Measurements from ENCODE around the gene MTMR10. TPM values are rescaled to one million over a fixed set of nuclear protein-coding genes. Genes with fewer than 3 reads are reported as not detected.

MTMR10 gene
- total and polyA plus RNA-seq, 7 experiments from 2014 or later = 4.0 to 50.8 (median 33.2) TPM

DNA sequence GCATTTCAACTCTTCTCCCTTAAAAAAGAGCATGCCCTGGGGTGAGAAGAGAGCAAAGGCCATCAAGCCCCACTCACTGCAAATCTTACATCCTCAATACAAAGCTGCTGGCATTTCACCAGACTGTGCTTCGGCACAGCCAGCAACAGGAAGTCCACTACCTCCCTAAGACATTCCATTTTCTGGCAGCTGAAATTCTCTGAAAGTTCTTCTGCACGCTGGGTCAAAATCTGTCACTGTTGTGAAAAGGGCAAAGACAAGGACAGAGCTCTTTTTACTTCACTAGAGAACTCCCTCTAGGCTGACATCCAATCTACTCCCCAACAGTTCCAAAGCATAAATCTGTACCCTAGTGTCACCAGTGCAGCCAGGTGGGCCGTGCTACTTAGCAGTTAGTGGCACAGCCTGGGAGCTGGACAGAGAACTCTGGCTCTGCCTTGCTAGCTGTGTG is 6.3 kb downstream of the MTMR10 start:
- Mint-ChIP-seq H3K27ac (peak overlapping the region in 6 of 9 donors; percentile 2 to 80 (median 50)), H3K9me3 (no peaks in the 10 kb centered on the region), H3K4me1 (peaks cover 22 to 88% (median 76%) of the 10 kb centered on the region in 7 donors), H3K4me3 (peak overlapping the region in 8 of 10 donors; percentile 21 to 64 (median 32)), H3K27me3 (no peaks in the 10 kb centered on the region), H3K36me3 (peaks cover 8 to 50% (median 24%) of the 10 kb centered on the region in 5 donors)
- H3K36me3 ChIP-seq (ENCODE audit: control insufficient read depth in 2 of 3, insufficient read depth in 3 of 3, low read length in 3 of 3) = peaks cover 0 to 18% (median 3%) of the 10 kb centered on the region in 3 experiments
- H3K4me3 ChIP-seq (ENCODE audit: low read length) = no peak overlapping the region
- intact Hi-C loops (cut with micrococcal nuclease) = no loop called here
- CTCF ChIA-PET = interaction anchor here (0.7 kb wide), 2 partner anchors 8 to 102 kb away, joined by 3 read pairs; no protein-coding TSS in a partner anchor
- H3K9me3 ChIP-seq (ENCODE audit: control insufficient read depth in 2 of 3, low read length in 3 of 3) = no peaks in the 10 kb centered on the region
- H3K27me3 ChIP-seq (ENCODE audit: control insufficient read depth in 2 of 2, insufficient read depth in 2 of 2, low read length in 2 of 2) = no peaks in the 10 kb centered on the region
- POLR2A ChIA-PET = interaction anchor here (0.8 to 0.9 kb wide), 2 partner anchors 14 to 23 kb away, joined by 3 read pairs; no protein-coding TSS in a partner anchor
- H3K4me1 ChIP-seq (ENCODE audit: control insufficient read depth in 2 of 2, insufficient read depth in 2 of 2, low read length in 2 of 2) = peaks cover 14 to 34% of the 10 kb centered on the region in 2 donors
- no peak overlapping the region for H3K27ac ChIP-seq (ENCODE audit: low read depth, low read length)
- no peak for DNase-seq
- ATAC-seq = no peak

DNA sequence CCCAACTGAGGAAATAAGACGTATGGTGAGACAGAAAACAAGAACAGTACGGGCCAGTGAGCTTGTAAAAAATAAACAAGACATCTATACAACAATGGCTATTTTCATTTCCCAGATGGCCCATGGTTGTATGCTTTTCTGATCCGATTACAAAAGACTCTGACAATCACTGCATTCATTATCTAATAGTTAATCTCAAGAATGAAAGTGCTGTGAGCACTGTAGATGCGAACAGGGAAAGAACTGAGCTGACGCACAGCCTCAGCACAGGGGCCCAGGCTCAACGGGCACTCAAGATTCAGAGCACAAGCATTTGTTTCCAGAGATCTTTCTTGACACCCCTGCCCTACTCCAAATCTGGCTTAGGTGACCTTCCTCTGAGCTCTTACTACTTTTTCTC is 6.9 kb downstream of the MTMR10 start:
- no peaks in the 10 kb centered on the region for H3K9me3 ChIP-seq (ENCODE audit: control insufficient read depth in 2 of 3, low read length in 3 of 3)
- H3K36me3 ChIP-seq (ENCODE audit: control insufficient read depth in 2 of 3, insufficient read depth in 3 of 3, low read length in 3 of 3) = peaks cover 0 to 22% (median 3%) of the 10 kb centered on the region in 3 experiments
- Mint-ChIP-seq H3K4me3 (peak overlapping the region in 5 of 10 donors; percentile 26 to 49 (median 31)), H3K27ac (peak overlapping the region in 4 of 9 donors; percentile 6 to 80 (median 33)), H3K36me3 (peaks cover 13 to 56% (median 29%) of the 10 kb centered on the region in 5 donors), H3K9me3 (no peaks in the 10 kb centered on the region), H3K27me3 (no peaks in the 10 kb centered on the region), H3K4me1 (peaks cover 23 to 88% (median 77%) of the 10 kb centered on the region in 7 donors)
- CTCF ChIA-PET = interaction anchor here (0.7 kb wide), 1 partner anchor 103 kb away, joined by 3 read pairs; no protein-coding TSS in a partner anchor
- ATAC-seq = no peak
- intact Hi-C loops (cut with micrococcal nuclease) = no loop called here
- peaks cover 9 to 29% of the 10 kb centered on the region in 2 donors for H3K4me1 ChIP-seq (ENCODE audit: control insufficient read depth in 2 of 2, insufficient read depth in 2 of 2, low read length in 2 of 2)
- DNase-seq = no peak
- no peak overlapping the region for H3K27ac ChIP-seq (ENCODE audit: low read depth, low read length)
- POLR2A ChIA-PET = interaction anchor here (0.9 kb wide), 1 partner anchor 23 kb away, joined by 3 read pairs; no protein-coding TSS in a partner anchor
- no peaks in the 10 kb centered on the region for H3K27me3 ChIP-seq (ENCODE audit: control insufficient read depth in 2 of 2, insufficient read depth in 2 of 2, low read length in 2 of 2)
- H3K4me3 ChIP-seq (ENCODE audit: low read length) = no peak overlapping the region

GRCh38 chr15:30984118-30984517 is 7.3 kb downstream of the MTMR10 start:
- Histone ChIP-seq H3K4me1 (ENCODE audit: control insufficient read depth in 2 of 2, insufficient read depth in 2 of 2, low read length in 2 of 2) (peaks cover 9 to 26% of the 10 kb centered on the region in 2 donors), H3K36me3 (ENCODE audit: control insufficient read depth in 2 of 3, insufficient read depth in 3 of 3, low read length in 3 of 3) (peaks cover 0 to 22% (median 3%) of the 10 kb centered on the region in 3 experiments), H3K27ac (ENCODE audit: low read depth, low read length) (no peak overlapping the region), H3K4me3 (ENCODE audit: low read length) (no peak overlapping the region), H3K9me3 (ENCODE audit: control insufficient read depth in 2 of 3, low read length in 3 of 3) (no peaks in the 10 kb centered on the region), H3K27me3 (ENCODE audit: control insufficient read depth in 2 of 2, insufficient read depth in 2 of 2, low read length in 2 of 2) (no peaks in the 10 kb centered on the region)
- Mint-ChIP-seq H3K36me3 (peaks cover 15 to 60% (median 32%) of the 10 kb centered on the region in 5 donors), H3K27me3 (no peaks in the 10 kb centered on the region), H3K4me3 (peak overlapping the region in 2 of 10 donors; percentile 29 to 49), H3K4me1 (peaks cover 26 to 91% (median 81%) of the 10 kb centered on the region in 7 donors), H3K9me3 (no peaks in the 10 kb centered on the region), H3K27ac (peak overlapping the region in 2 of 9 donors; percentile 6 to 28)
- ChIA-PET POLR2A (interaction anchor here (0.9 kb wide), 1 partner anchor 22 kb away, joined by 3 read pairs; no protein-coding TSS in a partner anchor), CTCF (no interaction called here)
- intact Hi-C loops (cut with micrococcal nuclease) = no loop called here
- ATAC-seq (no peak), DNase-seq (no peak)

DNA sequence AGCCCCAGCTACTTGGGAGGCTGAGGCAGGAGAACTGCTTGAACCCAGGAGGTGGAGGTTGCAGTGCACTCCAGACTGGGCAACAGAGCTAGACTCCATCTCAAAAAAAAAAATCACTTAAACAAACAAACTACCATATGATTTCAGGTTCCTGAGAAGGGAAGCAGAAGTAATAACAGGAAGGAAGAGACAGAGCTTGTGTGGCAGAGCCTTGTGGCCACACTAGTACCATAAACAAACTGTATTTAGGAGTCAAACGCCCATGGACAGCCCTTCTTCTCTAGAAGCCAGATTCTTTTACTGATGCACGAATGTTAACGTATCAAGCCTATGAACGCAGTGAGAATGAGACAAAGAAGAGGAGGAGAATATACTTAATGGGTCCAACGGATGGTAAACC is 12.0 kb downstream of the MTMR10 start:
- Mint-ChIP-seq H3K4me3 (peak overlapping the region in 5 of 10 donors; percentile 5 to 37 (median 8)), H3K9me3 (no peaks in the 10 kb centered on the region), H3K27me3 (no peaks in the 10 kb centered on the region), H3K4me1 (peaks cover 22 to 79% (median 65%) of the 10 kb centered on the region in 7 donors), H3K27ac (peak overlapping the region in 1 of 9 donors; percentile 6), H3K36me3 (peaks cover 16 to 48% (median 30%) of the 10 kb centered on the region in 5 donors)
- no peaks in the 10 kb centered on the region for H3K4me1 ChIP-seq (ENCODE audit: control insufficient read depth in 2 of 2, insufficient read depth in 2 of 2, low read length in 2 of 2)
- H3K27me3 ChIP-seq (ENCODE audit: control insufficient read depth in 2 of 2, insufficient read depth in 2 of 2, low read length in 2 of 2) = no peaks in the 10 kb centered on the region
- DNase-seq (no peak), ATAC-seq (peak; percentile 63)
- POLR2A ChIA-PET = no interaction called here
- no peak overlapping the region for H3K4me3 ChIP-seq (ENCODE audit: low read length)
- no peak overlapping the region for H3K27ac ChIP-seq (ENCODE audit: low read depth, low read length)
- CTCF ChIA-PET = interaction anchor here (0.6 kb wide), 1 partner anchor 1914 kb away, joined by 3 read pairs; no protein-coding TSS in a partner anchor
- H3K9me3 ChIP-seq (ENCODE audit: control insufficient read depth in 2 of 3, low read length in 3 of 3) = no peaks in the 10 kb centered on the region
- H3K36me3 ChIP-seq (ENCODE audit: control insufficient read depth in 2 of 3, insufficient read depth in 3 of 3, low read length in 3 of 3) = peaks cover 0 to 14% (median 12%) of the 10 kb centered on the region in 3 experiments
- intact Hi-C loops (cut with micrococcal nuclease) = loop anchor here in 1 of 2 donors (2.0 kb wide), 1 partner anchor 15 kb away; no protein-coding TSS in a partner anchor

- no peaks in the 10 kb centered on the region for H3K27me3 ChIP-seq (ENCODE audit: control insufficient read depth in 2 of 2, insufficient read depth in 2 of 2, low read length in 2 of 2)
- Mint-ChIP-seq H3K4me1 (peaks cover 24 to 70% (median 54%) of the 10 kb centered on the region in 7 donors), H3K27me3 (no peaks in the 10 kb centered on the region), H3K4me3 (peak overlapping the region in 1 of 10 donors; percentile 0), H3K9me3 (no peaks in the 10 kb centered on the region), H3K27ac (peak overlapping the region in 1 of 9 donors; percentile 42), H3K36me3 (peaks cover 11 to 51% (median 34%) of the 10 kb centered on the region in 5 donors)
- H3K36me3 ChIP-seq (ENCODE audit: control insufficient read depth in 2 of 3, insufficient read depth in 3 of 3, low read length in 3 of 3) = peaks cover 0 to 19% (median 12%) of the 10 kb centered on the region in 3 experiments
- no peaks in the 10 kb centered on the region for H3K4me1 ChIP-seq (ENCODE audit: control insufficient read depth in 2 of 2, insufficient read depth in 2 of 2, low read length in 2 of 2)
- H3K9me3 ChIP-seq (ENCODE audit: control insufficient read depth in 2 of 3, low read length in 3 of 3) = no peaks in the 10 kb centered on the region
- intact Hi-C loops (cut with micrococcal nuclease) = loop anchor here in 1 of 2 donors (2.0 kb wide), 1 partner anchor 14 kb away; no protein-coding TSS in a partner anchor
- H3K4me3 ChIP-seq (ENCODE audit: low read length) = no peak overlapping the region
- CTCF ChIA-PET = interaction anchor here (0.5 to 0.9 kb wide), 2 partner anchors 150 to 168 kb away, joined by 3 to 5 read pairs; no protein-coding TSS in a partner anchor
- DNase-seq = no peak
- no peak for ATAC-seq
- H3K27ac ChIP-seq (ENCODE audit: low read depth, low read length) = no peak overlapping the region
- POLR2A ChIA-PET = no interaction called here
Observed at GRCh38 chr15:30978328-30978727, 13.1 kb downstream of the MTMR10 start.

DNA sequence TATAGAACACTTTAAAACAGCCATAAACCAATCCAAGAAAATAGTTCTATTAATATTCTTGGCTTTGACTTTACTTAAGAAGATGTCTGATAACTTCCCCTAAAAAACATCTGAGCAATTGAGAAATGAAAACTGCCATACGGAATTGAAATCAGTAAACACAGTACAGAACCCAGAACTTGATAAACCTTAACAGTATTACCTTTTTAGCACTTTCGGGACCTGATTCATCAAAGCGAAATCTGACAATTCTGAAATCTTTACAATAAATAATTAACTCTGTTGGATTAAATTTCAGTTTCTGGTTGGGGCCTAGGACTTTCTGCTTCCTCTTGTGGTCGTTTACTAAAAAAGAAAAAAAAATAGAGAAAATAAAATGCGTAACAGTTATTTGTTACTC is 17.3 kb downstream of the MTMR10 start:
- POLR2A ChIA-PET = interaction anchor here (0.6 kb wide), 2 partner anchors 19 to 128 kb away, joined by 3 to 5 read pairs; no protein-coding TSS in a partner anchor
- Mint-ChIP-seq H3K27ac (no peak overlapping the region), H3K36me3 (peaks cover 9 to 45% (median 35%) of the 10 kb centered on the region in 5 donors), H3K4me1 (peaks cover 27 to 62% (median 38%) of the 10 kb centered on the region in 7 donors), H3K9me3 (no peaks in the 10 kb centered on the region), H3K4me3 (no peak overlapping the region), H3K27me3 (no peaks in the 10 kb centered on the region)
- DNase-seq = no peak
- no peak for ATAC-seq
- no peak overlapping the region for H3K27ac ChIP-seq (ENCODE audit: low read depth, low read length)
- no peak overlapping the region for H3K4me3 ChIP-seq (ENCODE audit: low read length)
- CTCF ChIA-PET = interaction anchor here (1.1 kb wide), 1 partner anchor 233 kb away, joined by 3 read pairs; no protein-coding TSS in a partner anchor
- H3K36me3 ChIP-seq (ENCODE audit: control insufficient read depth in 2 of 3, insufficient read depth in 3 of 3, low read length in 3 of 3) = peaks cover 9 to 21% (median 12%) of the 10 kb centered on the region in 3 experiments
- no peaks in the 10 kb centered on the region for H3K9me3 ChIP-seq (ENCODE audit: control insufficient read depth in 2 of 3, low read length in 3 of 3)
- H3K4me1 ChIP-seq (ENCODE audit: control insufficient read depth in 2 of 2, insufficient read depth in 2 of 2, low read length in 2 of 2) = no peaks in the 10 kb centered on the region
- no peaks in the 10 kb centered on the region for H3K27me3 ChIP-seq (ENCODE audit: control insufficient read depth in 2 of 2, insufficient read depth in 2 of 2, low read length in 2 of 2)
- intact Hi-C loops (cut with micrococcal nuclease) = no loop called here

All from naive thymus-derived CD4-positive, alpha-beta T cell (primary cell).